ENCODE data around the gene CACNA2D3. TPM values are rescaled to one million over a fixed set of nuclear protein-coding genes. Genes with fewer than 3 reads are reported as not detected.

CACNA2D3 gene
- total RNA-seq, 1 donor = 4.3 TPM

GRCh38 chr3:54873059-54874010 lies 751.0 kb downstream of the CACNA2D3 start:
- peak; percentile 73 for DNase-seq (ENCODE audit: low read depth)
- H3K4me3 ChIP-seq (ENCODE audit: low read depth, low read length) = no peak overlapping the region
- no peak for TF ChIP-seq CTCF (IDR thresholded peaks at IDR 0.05; ENCODE audit: insufficient read depth, low read depth, low read length)

- TF ChIP-seq CTCF (IDR thresholded peaks at IDR 0.05; ENCODE audit: insufficient read depth, low read depth, low read length) = no peak
- peak; percentile 58 for DNase-seq (ENCODE audit: low read depth)
- no peak overlapping the region for H3K4me3 ChIP-seq (ENCODE audit: low read depth, low read length)
These were observed 752.6 kb downstream of the CACNA2D3 start for GRCh38 chr3:54874816-54875556.

- no peak overlapping the region for H3K4me3 ChIP-seq (ENCODE audit: low read depth, low read length)
- TF ChIP-seq CTCF (IDR thresholded peaks at IDR 0.05; ENCODE audit: insufficient read depth, low read depth, low read length) = no peak
- no peak for DNase-seq (ENCODE audit: low read depth)
These were observed 753.4 kb downstream of the CACNA2D3 start for GRCh38 chr3:54875596-54876268.

GRCh38 chr3:54876694-54877093 lies 754.3 kb downstream of the CACNA2D3 start:
- no peak for DNase-seq (ENCODE audit: low read depth)
- H3K4me3 ChIP-seq (ENCODE audit: low read depth, low read length) = no peak overlapping the region
- no peak for TF ChIP-seq CTCF (IDR thresholded peaks at IDR 0.05; ENCODE audit: insufficient read depth, low read depth, low read length)

- TF ChIP-seq CTCF (IDR thresholded peaks at IDR 0.05; ENCODE audit: insufficient read depth, low read depth, low read length) = no peak
- no peak overlapping the region for H3K4me3 ChIP-seq (ENCODE audit: low read depth, low read length)
These were observed 755.4 kb downstream of the CACNA2D3 start for GRCh38 chr3:54877730-54878129.

GRCh38 chr3:54878145-54878544 lies 755.8 kb downstream of the CACNA2D3 start:
- peak; percentile 55 for DNase-seq (ENCODE audit: low read depth)
- TF ChIP-seq CTCF (IDR thresholded peaks at IDR 0.05; ENCODE audit: insufficient read depth, low read depth, low read length) = no peak
- no peak overlapping the region for H3K4me3 ChIP-seq (ENCODE audit: low read depth, low read length)

More at GRCh38 chr3:54877730-54878129, 755.4 kb downstream of the CACNA2D3 start:
- DNase-seq (ENCODE audit: low read depth) = no peak
